Neural progenitor cell (in vitro differentiated cells): ENCODE results near the gene ZMIZ1. TPM values are rescaled to one million over a fixed set of nuclear protein-coding genes. Genes with fewer than 3 reads are reported as not detected.

Experiments
- DNase-seq: peaks from one replicate; pipeline ENCODE4 v3.0.0-alpha.2; 2016; ENCODE audit warnings: low spot score
- H2AFZ ChIP-seq: fragments of 200-600 bp; sonication (generic); replicated peaks from 2 replicates; pipeline ENCODE4 v1.6.1; 2016; ENCODE audit warnings: antibody characterized with exemption
- H3F3A ChIP-seq: fragments of 200-600 bp; sonication (generic); 2 replicates; pipeline ENCODE4 v1.6.1; 2016; ENCODE audit warnings: antibody characterized with exemption, low read depth
- H3K27ac ChIP-seq: fragments of 200-600 bp; sonication (generic); 2 replicates; pipeline ENCODE4 v1.5.1; 2016; ENCODE audit warnings: mild to moderate bottlenecking
- H3K27me3 ChIP-seq: fragments of 200-600 bp; sonication (generic); 2 replicates; pipeline ENCODE4 v1.6.1; 2016; ENCODE audit warnings: mild to moderate bottlenecking, moderate library complexity
- H3K36me3 ChIP-seq: fragments of 200-600 bp; sonication (generic); 2 replicates; pipeline ENCODE4 v1.5.1; 2016
- H3K4me1 ChIP-seq: fragments of 200-600 bp; sonication (generic); 2 replicates; pipeline ENCODE4 v1.6.1; 2016; ENCODE audit warnings: mixed run types
- H3K4me2 ChIP-seq: fragments of 200-600 bp; sonication (generic); 2 replicates; pipeline ENCODE4 v1.6.1; 2016
- H3K4me3 ChIP-seq: fragments of 200-600 bp; sonication (generic); 2 replicates; pipeline ENCODE4 v1.5.1; 2016
- H3K79me2 ChIP-seq: fragments of 200-600 bp; sonication (generic); 2 replicates; pipeline ENCODE4 v1.6.1; 2016; ENCODE audit warnings: low read depth
- H3K9ac ChIP-seq: fragments of 200-600 bp; sonication (generic); 2 replicates; pipeline ENCODE4 v1.6.1; 2016
- H3K9me3 ChIP-seq: fragments of 200-600 bp; sonication (generic); 2 replicates; pipeline ENCODE4 v1.5.1; 2016; ENCODE audit warnings: low read depth
- H4K20me1 ChIP-seq: fragments of 200-600 bp; sonication (generic); 2 replicates; pipeline ENCODE4 v1.6.1; 2016; ENCODE audit warnings: low read depth
- H3K27ac Mint-ChIP-seq: 3 replicates; pipeline ENCODE4 v1.8.0; 2021; ENCODE audit warnings: mixed read lengths
- H3K27me3 Mint-ChIP-seq: 2 replicates; pipeline ENCODE4 v1.8.0; 2022; ENCODE audit warnings: low read depth, mild to moderate bottlenecking, inconsistent platforms, moderate library complexity, mixed read lengths; ENCODE audit not compliant: insufficient read depth
- H3K36me3 Mint-ChIP-seq: 3 replicates; pipeline ENCODE4 v1.8.0; 2021; ENCODE audit warnings: mixed read lengths
- H3K4me1 Mint-ChIP-seq: 3 replicates; pipeline ENCODE4 v1.8.0; 2021; ENCODE audit warnings: mixed read lengths
- H3K4me3 Mint-ChIP-seq: 3 replicates; pipeline ENCODE4 v1.8.0; 2021; ENCODE audit warnings: mild to moderate bottlenecking, moderate library complexity, mixed read lengths
- H3K9me3 Mint-ChIP-seq: 3 replicates; pipeline ENCODE4 v1.8.0; 2020; ENCODE audit warnings: mixed read lengths
- EZH2 ChIP-seq: fragments of 200-600 bp; sonication (generic); IDR thresholded peaks from 2 replicates; pipeline ENCODE4 v1.6.1; 2017; ENCODE audit warnings: antibody characterized with exemption, mild to moderate bottlenecking, moderate library complexity
- EZH2phosphoT487 ChIP-seq: fragments of 200-600 bp; sonication (generic); IDR thresholded peaks from 2 replicates; pipeline ENCODE4 v1.6.1; 2017; ENCODE audit warnings: antibody characterized with exemption
- total RNA-seq: library from RNA; depleted of rRNA; stranded (reverse); fragments of >200 nt; gene quantifications from 2 replicates; pipeline ENCODE4 v1.2.3, GENCODE V29; 2015; ENCODE audit warnings: low replicate concordance
- TF ChIP-seq, protein P1 (sequence below): fragments of 200-600 bp; sonication (generic); IDR thresholded peaks from 2 replicates; pipeline ENCODE4 v1.5.1; 2017; ENCODE audit warnings: antibody characterized with exemption, mild to moderate bottlenecking

ZMIZ1 gene
- total RNA-seq, 1 donor from 2014 or later: 5.8 TPM

GRCh38 chr10:79238606-79239005 is 169.8 kb downstream of the ZMIZ1 start:
- H3K4me3 Mint-ChIP-seq: no peak overlapping the region
- peaks cover 75% of the 10 kb centered on the region for H4K20me1 ChIP-seq
- H3K4me3 ChIP-seq: no peak overlapping the region
- peaks cover 61% of the 10 kb centered on the region for H3F3A ChIP-seq
- no peak for DNase-seq
- H3K4me1 Mint-ChIP-seq: peaks cover 76% of the 10 kb centered on the region
- peaks cover 2% of the 10 kb centered on the region for H3K27me3 Mint-ChIP-seq
- peaks cover 47% of the 10 kb centered on the region for H3K27me3 ChIP-seq
- H3K4me1 ChIP-seq: peaks cover 63% of the 10 kb centered on the region
- no peaks in the 10 kb centered on the region for H3K9me3 Mint-ChIP-seq
- peak overlapping the region; percentile 15 for H3K27ac Mint-ChIP-seq
- no peaks in the 10 kb centered on the region for H3K9me3 ChIP-seq
- no peak overlapping the region for H3K27ac ChIP-seq
- H3K9ac ChIP-seq: no peak overlapping the region
- peak overlapping the region; percentile 99 for H3K4me2 ChIP-seq
- peaks cover under 1% of the 10 kb centered on the region for H3K79me2 ChIP-seq
- TF ChIP-seq EZH2phosphoT487: no peak
- TF ChIP-seq, protein P1, sequence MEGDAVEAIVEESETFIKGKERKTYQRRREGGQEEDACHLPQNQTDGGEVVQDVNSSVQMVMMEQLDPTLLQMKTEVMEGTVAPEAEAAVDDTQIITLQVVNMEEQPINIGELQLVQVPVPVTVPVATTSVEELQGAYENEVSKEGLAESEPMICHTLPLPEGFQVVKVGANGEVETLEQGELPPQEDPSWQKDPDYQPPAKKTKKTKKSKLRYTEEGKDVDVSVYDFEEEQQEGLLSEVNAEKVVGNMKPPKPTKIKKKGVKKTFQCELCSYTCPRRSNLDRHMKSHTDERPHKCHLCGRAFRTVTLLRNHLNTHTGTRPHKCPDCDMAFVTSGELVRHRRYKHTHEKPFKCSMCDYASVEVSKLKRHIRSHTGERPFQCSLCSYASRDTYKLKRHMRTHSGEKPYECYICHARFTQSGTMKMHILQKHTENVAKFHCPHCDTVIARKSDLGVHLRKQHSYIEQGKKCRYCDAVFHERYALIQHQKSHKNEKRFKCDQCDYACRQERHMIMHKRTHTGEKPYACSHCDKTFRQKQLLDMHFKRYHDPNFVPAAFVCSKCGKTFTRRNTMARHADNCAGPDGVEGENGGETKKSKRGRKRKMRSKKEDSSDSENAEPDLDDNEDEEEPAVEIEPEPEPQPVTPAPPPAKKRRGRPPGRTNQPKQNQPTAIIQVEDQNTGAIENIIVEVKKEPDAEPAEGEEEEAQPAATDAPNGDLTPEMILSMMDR: no peak
- TF ChIP-seq EZH2: no peak
- H3K36me3 ChIP-seq: no peaks in the 10 kb centered on the region
- H3K36me3 Mint-ChIP-seq: peaks cover 12% of the 10 kb centered on the region
- H2AFZ ChIP-seq: no peak overlapping the region

DNA sequence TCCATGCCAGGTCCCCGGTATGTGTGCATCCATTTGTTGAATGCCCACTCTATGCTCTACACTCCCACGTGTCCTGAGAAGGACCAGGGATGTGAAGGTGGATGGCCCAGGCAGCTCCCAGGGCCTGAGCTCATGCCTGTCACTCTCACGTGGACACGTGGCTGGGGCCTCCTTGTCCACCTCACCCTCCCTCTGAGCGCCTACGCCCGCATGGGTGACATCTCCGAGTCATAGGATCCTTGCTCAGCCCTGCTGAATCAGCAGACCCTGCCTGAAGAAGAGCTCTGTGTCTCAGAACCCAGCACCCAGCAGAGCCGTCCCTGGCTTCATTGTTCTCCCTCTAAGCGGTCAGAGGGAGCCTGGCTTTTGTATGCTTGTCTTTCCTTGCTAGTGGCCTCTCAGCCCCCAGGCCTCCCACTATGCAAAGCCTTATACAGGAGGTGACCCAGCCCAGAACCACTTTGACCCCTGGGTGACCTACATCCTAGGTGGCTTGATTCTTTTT is 170.6 kb downstream of the ZMIZ1 start:
- no peaks in the 10 kb centered on the region for H3K36me3 ChIP-seq
- peaks cover 2% of the 10 kb centered on the region for H3K27me3 Mint-ChIP-seq
- peak overlapping the region; percentile 99 for H3K4me2 ChIP-seq
- peaks cover 50% of the 10 kb centered on the region for H3K27me3 ChIP-seq
- H3K36me3 Mint-ChIP-seq: peaks cover 7% of the 10 kb centered on the region
- no peaks in the 10 kb centered on the region for H3K9me3 ChIP-seq
- no peak overlapping the region for H3K9ac ChIP-seq
- peak; percentile 84 for DNase-seq
- peak overlapping the region; percentile 33 for H3K27ac Mint-ChIP-seq
- TF ChIP-seq EZH2 (no peak), EZH2phosphoT487 (no peak)
- TF ChIP-seq, protein P1: no peak
- H3K79me2 ChIP-seq: peaks cover 8% of the 10 kb centered on the region
- H3K4me1 Mint-ChIP-seq: peaks cover 78% of the 10 kb centered on the region
- H3K27ac ChIP-seq: no peak overlapping the region
- H3K9me3 Mint-ChIP-seq: no peaks in the 10 kb centered on the region
- peak overlapping the region; percentile 40 for H3K4me3 ChIP-seq
- H3K4me3 Mint-ChIP-seq: peak overlapping the region; percentile 33
- H3F3A ChIP-seq: peaks cover 61% of the 10 kb centered on the region
- H3K4me1 ChIP-seq: peaks cover 71% of the 10 kb centered on the region
- H2AFZ ChIP-seq: no peak overlapping the region
- peaks cover 81% of the 10 kb centered on the region for H4K20me1 ChIP-seq

DNA sequence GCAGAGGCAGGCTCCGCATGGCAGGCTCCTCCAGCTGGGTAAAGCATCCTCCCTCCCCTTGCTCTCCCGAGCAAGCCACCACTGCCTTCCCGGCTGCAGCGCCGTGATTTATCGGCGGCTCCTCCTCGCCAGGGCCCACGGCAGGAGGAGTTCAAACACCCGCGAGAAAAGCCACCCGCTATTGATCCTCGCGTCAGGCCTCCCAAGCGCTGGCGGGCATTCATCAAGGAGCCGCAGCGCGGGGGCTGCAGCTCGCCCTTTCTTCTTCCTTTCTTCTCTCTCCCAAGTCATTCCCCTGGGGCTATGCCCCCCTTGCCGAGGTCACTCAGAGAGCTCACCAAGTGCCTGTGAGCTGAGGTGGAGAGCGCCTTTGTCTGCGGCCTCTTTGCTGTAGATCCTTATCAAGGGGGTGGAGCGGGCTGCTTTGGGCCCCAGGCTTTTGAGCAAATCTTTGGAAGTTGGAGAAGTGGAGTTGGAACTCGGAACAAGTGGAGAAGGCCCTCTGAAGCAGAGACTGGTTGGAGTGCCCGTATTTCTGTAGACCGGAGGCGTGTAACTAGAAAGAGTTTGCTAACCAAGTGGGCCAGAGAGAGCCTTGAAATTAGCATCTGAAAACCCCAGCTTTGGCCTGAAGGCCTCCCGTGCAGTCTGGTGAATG is 171.3 kb downstream of the ZMIZ1 start:
- Mint-ChIP-seq H3K4me1 (peaks cover 81% of the 10 kb centered on the region), H3K36me3 (peaks cover 7% of the 10 kb centered on the region), H3K27me3 (peaks cover 2% of the 10 kb centered on the region), H3K9me3 (no peaks in the 10 kb centered on the region), H3K27ac (peak overlapping the region; percentile 76), H3K4me3 (peak overlapping the region; percentile 74)
- peak; percentile 90 for DNase-seq
- no peak overlapping the region for H3K9ac ChIP-seq
- no peaks in the 10 kb centered on the region for H3K9me3 ChIP-seq
- H3K36me3 ChIP-seq: no peaks in the 10 kb centered on the region
- TF ChIP-seq EZH2phosphoT487 (no peak), EZH2 (no peak)
- TF ChIP-seq, protein P1: no peak
- peaks cover 83% of the 10 kb centered on the region for H4K20me1 ChIP-seq
- peak overlapping the region; percentile 40 for H3K4me3 ChIP-seq
- H3K4me2 ChIP-seq: peak overlapping the region; percentile 99
- no peak overlapping the region for H2AFZ ChIP-seq
- H3K27me3 ChIP-seq: peaks cover 50% of the 10 kb centered on the region
- H3K79me2 ChIP-seq: peaks cover 15% of the 10 kb centered on the region
- peaks cover 57% of the 10 kb centered on the region for H3F3A ChIP-seq
- H3K27ac ChIP-seq: peak overlapping the region; percentile 71
- H3K4me1 ChIP-seq: peaks cover 71% of the 10 kb centered on the region
